ENCODE results near the gene CCNDBP1.

GRCh38 chr15:43226436-43227305 lies 41.5 kb downstream of the CCNDBP1 start:
- no peak for TF ChIP-seq CTCF (conservative IDR thresholded peaks at IDR 0.05)
- TF ChIP-seq ZFX (IDR thresholded peaks at IDR 0.05): no peak
